Ecto neural progenitor cell (in vitro differentiated cells): ENCODE results near the gene ZNF534.
"Not testable (repeated sequence)": the region's sequence is repeated elsewhere in the genome, so short reads cannot be mapped to it uniquely, and the experiment has no call there.

Experiments
- DNase-seq: peaks from one replicate; pipeline ENCODE4 v3.0.0-alpha.2; 2018; ENCODE audit warnings: low spot score

Gene ZNF534

DNA sequence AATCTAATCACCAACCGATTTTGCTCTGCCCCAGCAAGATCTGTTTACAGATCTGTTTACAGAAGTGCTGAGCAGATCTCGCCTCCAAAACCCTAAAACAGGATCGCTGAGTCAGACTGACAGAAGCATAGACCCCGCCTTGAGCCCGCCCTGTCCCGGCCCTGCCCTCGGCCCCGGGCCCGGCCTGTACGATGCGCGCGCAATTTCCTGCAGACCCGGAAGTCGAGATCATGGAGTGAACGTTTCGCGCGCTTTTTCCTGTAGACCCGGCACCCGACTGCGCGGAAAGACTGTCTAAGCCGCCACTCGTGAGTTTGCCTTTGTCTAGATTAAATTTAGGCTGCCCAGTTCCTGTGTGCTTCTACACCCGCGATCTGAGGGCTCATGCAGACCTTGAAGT lies at the start of gene ZNF534:
Gene ZNF534 (plus strand): TSS at position 212 of the 400 bp plus-strand sequence. CDS start 2,327 bp downstream, outside the sequence.
- no peak for DNase-seq

GRCh38 chr19:52391135-52391534 lies 37.8 kb upstream of the ZNF534 start:
- DNase-seq: no peak

GRCh38 chr19:52397310-52398080 lies 31.5 kb upstream of the ZNF534 start, which contains the start of gene ZNF528:
Gene ZNF528, plus strand, starts transcription at chr19:52397849. Its CDS starts 4,165 bp downstream, at chr19:52402014.
- peak; percentile 91 for DNase-seq

GRCh38 chr19:52398081-52398441 lies 30.9 kb upstream of the ZNF534 start:
- no peak for DNase-seq

GRCh38 chr19:52410276-52410675 lies 18.7 kb upstream of the ZNF534 start:
- no peak for DNase-seq

GRCh38 chr19:52415711-52416110 lies 13.2 kb upstream of the ZNF534 start:
- no peak for DNase-seq

- no peak for DNase-seq
These were observed 13.2 kb downstream of the ZNF534 start for GRCh38 chr19:52442179-52442578.

DNA sequence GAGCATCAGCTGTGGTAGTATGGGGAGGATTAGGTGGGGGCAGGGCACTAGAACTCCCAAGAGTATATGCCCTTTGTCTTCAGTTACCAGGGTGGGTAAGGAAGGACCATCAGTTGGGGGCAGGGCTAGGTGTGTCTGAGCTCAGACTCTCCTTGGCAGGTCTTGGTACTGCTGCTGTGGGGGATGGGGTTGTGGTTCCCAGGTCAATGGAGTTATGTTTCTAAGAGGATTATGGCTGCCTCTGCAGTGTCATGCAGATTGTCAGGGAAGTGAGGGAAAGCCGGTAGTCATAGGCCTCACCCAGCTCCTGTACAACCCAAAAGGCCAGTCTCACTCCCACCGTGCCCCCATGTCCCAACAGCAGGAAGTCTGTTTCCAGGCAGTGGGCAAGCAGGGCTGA lies 15.6 kb downstream of the ZNF534 start:
- no peak for DNase-seq

DNA sequence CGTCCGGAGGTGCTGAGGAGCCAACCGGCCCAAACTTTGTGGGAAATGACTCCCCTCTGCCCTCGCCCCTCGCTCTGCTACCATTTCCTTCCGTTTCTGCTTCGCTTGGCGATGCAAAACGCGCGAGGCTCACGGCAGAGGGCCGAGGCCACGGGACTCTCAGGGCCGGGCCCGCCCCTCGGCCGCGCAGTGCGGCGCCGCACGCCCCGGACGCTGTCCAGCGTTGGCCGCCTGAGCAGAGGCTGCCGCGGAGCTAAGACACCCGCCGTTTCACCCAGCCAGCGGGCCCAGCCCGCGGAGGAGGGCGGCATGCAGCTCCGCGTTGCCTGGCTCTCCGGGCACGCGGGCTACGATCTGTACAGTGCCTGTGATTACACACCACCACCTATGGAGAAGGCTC lies 22.3 kb downstream of the ZNF534 start:
- DNase-seq: no peak

- DNase-seq: no peak
These were observed 24.6 kb downstream of the ZNF534 start, which contains the start of gene ZNF578 for GRCh38 chr19:52453324-52454094. Gene ZNF578, plus strand, starts transcription at chr19:52453553. Its CDS starts 48,293 bp downstream, at chr19:52501846.

DNA sequence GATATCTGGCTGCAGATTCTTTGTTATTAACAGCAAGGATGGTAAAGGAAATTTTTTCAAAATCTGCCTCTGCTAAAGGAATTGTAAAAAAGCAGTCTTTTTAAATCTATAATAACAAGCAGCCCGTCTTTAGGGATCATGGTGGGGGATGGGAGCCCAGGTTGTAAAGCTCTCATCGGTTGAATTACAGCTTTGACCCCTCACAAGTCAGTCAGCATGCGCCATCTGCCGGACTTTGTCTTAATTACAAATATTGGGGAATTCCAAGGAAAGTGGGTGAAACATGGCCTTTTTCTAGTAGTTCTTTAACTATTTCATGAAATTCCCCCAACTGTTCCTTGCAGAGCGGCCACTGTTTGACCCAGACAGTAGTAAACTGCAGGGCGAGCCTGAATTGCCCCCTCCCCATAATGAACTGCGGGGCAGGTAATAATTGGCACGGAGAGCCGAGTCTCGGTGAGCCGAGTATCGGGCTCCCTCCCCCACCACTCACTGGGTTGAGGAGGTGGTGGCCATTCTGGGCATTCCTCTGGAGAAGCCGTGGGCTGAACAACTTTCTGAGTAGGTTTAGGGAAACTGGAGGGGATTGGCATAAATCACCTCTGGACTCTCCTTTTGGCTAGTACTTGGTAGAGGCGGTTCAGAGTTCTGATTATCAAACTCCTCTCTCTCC lies 36.0 kb downstream of the ZNF534 start:
- DNase-seq: peak; percentile 47

- no peak for DNase-seq
These were observed 44.9 kb downstream of the ZNF534 start for GRCh38 chr19:52473655-52474350.

DNA sequence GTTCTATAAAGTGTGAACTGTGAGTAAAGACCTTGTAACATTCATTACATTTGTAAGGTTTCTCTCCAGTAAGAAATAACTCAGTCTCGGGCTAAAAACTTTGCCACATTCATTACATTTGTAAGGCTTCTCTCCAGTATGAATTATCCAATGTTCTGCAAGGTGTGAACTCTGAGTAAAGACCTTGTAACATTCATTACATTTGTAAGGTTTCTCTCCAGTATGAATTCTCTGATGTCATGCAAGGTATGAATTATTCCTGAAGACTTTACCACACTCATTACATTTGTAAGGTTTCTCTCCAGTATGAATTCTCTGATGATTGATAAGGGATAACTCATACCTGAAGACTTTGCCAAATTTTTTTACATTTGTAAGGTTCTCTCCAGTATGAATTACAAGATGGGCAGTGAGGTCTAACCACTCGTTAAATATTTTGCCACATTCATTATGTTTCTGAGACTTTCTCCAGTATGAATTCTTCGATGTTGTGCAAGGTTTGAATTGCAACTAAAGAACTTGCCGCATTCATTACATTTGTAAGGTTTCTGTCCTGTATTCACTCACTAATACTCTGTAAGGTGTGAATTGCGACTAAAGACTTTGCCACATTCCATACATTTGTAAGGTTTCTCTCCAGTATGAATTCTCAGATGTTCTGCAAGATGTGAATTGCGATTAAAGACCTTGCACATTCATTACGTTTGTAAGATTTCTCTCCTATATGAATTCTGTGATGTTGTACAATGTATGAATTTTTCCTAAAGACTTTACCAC lies 45.6 kb downstream of the ZNF534 start:
- no peak for DNase-seq

DNA sequence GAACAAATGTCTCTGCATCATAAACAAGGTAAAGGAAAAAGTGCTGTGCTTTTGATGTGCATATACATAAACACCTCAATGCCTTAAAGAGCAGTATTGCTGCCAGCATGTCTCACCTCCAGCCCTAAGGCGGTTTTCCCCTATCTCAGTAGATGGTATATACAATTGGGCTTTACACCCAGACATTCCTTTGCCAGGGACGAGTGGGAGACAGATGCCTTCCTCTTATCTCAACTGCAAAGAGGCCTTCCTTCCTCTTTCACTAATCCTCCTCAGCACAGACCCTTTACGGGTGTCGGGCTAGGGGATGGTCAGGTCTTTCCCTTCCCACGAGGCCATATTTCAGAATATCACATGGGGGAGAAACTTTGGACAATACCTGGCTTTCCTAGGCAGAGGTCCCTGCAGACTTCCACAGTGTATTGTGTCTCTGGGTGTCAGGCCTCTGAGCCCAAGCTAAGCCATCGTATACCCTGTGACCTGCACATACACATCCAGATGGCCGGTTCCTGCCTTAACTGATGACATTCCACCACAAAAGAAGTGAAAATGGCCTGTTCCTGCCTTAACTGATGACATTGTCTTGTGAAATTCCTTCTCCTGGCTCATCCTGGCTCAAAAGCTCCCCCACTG lies 55.3 kb downstream of the ZNF534 start:
- not testable (repeated sequence) for DNase-seq

DNA sequence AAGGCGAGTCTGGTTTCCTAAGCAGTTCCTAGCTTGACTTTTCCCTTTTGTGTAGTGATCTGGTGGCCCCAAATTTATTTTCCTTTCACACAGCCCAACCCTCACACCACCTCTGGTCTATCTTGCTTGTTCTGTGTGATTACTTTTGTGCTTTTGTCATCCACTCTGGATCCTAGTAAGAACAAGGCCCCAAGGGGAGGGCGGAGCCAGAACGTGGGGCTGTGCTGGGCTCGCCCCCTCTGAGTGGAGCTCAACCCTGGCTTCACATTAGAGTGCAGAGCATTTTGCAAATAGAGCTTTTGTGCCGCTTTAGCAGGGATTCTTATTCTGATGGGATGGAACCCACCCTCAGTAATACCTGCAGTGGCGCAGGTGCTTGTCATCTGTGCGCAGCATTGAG lies 56.1 kb downstream of the ZNF534 start:
- DNase-seq: not testable (repeated sequence)

- DNase-seq: not testable (repeated sequence)
These were observed 56.8 kb downstream of the ZNF534 start for GRCh38 chr19:52485561-52486240.

- DNase-seq: peak; percentile 87
These were observed 63.4 kb downstream of the ZNF534 start for GRCh38 chr19:52492201-52492993.

- peak; percentile 74 for DNase-seq
These were observed 64.1 kb downstream of the ZNF534 start for GRCh38 chr19:52492994-52493470.

GRCh38 chr19:52494518-52494917 lies 65.6 kb downstream of the ZNF534 start:
- no peak for DNase-seq
